ENCODE data around the gene IYD. TPM values are rescaled to one million over a fixed set of nuclear protein-coding genes. Genes with fewer than 3 reads are reported as not detected.

IYD gene
- total RNA-seq, 4 donors from 2014 or later = not detected

- TF ChIP-seq EP300 (IDR thresholded peaks at IDR 0.05) (no peak), POLR2A (IDR thresholded peaks at IDR 0.05; ENCODE audit: low read depth) (no peak), POLR2AphosphoS5 (IDR thresholded peaks at IDR 0.05) (no peak)
- TF ChIP-seq, protein P1, sequence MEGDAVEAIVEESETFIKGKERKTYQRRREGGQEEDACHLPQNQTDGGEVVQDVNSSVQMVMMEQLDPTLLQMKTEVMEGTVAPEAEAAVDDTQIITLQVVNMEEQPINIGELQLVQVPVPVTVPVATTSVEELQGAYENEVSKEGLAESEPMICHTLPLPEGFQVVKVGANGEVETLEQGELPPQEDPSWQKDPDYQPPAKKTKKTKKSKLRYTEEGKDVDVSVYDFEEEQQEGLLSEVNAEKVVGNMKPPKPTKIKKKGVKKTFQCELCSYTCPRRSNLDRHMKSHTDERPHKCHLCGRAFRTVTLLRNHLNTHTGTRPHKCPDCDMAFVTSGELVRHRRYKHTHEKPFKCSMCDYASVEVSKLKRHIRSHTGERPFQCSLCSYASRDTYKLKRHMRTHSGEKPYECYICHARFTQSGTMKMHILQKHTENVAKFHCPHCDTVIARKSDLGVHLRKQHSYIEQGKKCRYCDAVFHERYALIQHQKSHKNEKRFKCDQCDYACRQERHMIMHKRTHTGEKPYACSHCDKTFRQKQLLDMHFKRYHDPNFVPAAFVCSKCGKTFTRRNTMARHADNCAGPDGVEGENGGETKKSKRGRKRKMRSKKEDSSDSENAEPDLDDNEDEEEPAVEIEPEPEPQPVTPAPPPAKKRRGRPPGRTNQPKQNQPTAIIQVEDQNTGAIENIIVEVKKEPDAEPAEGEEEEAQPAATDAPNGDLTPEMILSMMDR (IDR thresholded peaks at IDR 0.05) = no peak
Observed at GRCh38 chr6:150366118-150366778, 2.6 kb upstream of the IYD start.

GRCh38 chr6:150369408-150369807 is 596 bp downstream of the IYD start:
- Histone ChIP-seq H3K27ac (replicated peaks in 1 of 4) (no peak overlapping the region), H3K36me3 (no peaks in the 10 kb centered on the region), H3K9me3 (no peaks in the 10 kb centered on the region), H3K4me3 (no peak overlapping the region), H3K27me3 (no peaks in the 10 kb centered on the region), H3K4me1 (peaks cover 0 to 10% (median 10%) of the 10 kb centered on the region in 4 donors)
- intact Hi-C loops (cut with DNase I) = no loop called here
- no peak for TF ChIP-seq POLR2A (IDR thresholded peaks at IDR 0.05; ENCODE audit: low read depth)
- no peak for TF ChIP-seq POLR2AphosphoS5 (IDR thresholded peaks at IDR 0.05)
- no peak for TF ChIP-seq EP300 (IDR thresholded peaks at IDR 0.05)
- TF ChIP-seq, protein P1 (IDR thresholded peaks at IDR 0.05) = no peak
- 74% methylated on average over 2 of the region's 2 CpGs for WGBS
- DNase-seq (ENCODE audit: extremely low spot score) = peak; percentile 21

More at GRCh38 chr6:150366118-150366778, 2.6 kb upstream of the IYD start:
- H3K27ac ChIP-seq (replicated peaks in 1 of 4) = no peak overlapping the region
- no peaks in the 10 kb centered on the region for H3K27me3 ChIP-seq
- 85% methylated on average over 7 of the region's 7 CpGs for WGBS
- H3K4me1 ChIP-seq = no peaks in the 10 kb centered on the region
- intact Hi-C loops (cut with DNase I) = no loop called here
- peak; percentile 24 for DNase-seq (ENCODE audit: extremely low spot score)
- H3K36me3 ChIP-seq = no peaks in the 10 kb centered on the region
- no peaks in the 10 kb centered on the region for H3K9me3 ChIP-seq
- H3K4me3 ChIP-seq = no peak overlapping the region

DNA sequence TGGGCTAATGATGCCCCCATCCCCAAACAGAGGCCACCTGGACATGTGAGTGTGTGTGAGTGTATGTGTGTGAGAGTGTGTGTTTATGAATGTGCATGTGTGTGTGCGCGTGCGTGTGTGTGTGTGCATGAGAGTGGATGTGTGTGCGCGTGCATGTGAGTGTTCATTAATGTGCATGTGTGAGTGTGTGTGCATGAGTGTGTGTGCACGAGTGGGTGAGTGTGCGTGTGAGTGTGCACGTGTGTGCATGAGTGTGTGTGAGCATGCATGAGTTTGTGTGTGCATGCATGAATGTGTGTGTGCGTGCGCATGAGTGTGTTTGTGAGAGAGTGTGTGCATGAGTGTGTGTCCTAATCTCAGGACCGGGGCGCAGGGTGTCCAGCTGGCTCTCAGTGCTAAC is 1.3 kb downstream of the IYD start:
- TF ChIP-seq, protein P1 (IDR thresholded peaks at IDR 0.05) = no peak
- no peak for TF ChIP-seq POLR2A (IDR thresholded peaks at IDR 0.05; ENCODE audit: low read depth)
- no peak for TF ChIP-seq POLR2AphosphoS5 (IDR thresholded peaks at IDR 0.05)
- TF ChIP-seq EP300 (IDR thresholded peaks at IDR 0.05) = no peak
- no peak overlapping the region for H3K27ac ChIP-seq (replicated peaks in 1 of 4)
- intact Hi-C loops (cut with DNase I) = no loop called here
- no peaks in the 10 kb centered on the region for H3K27me3 ChIP-seq
- H3K36me3 ChIP-seq = no peaks in the 10 kb centered on the region
- peak; percentile 68 for DNase-seq (ENCODE audit: extremely low spot score)
- 81% methylated on average over 12 of the region's 12 CpGs for WGBS
- no peaks in the 10 kb centered on the region for H3K9me3 ChIP-seq
- no peak overlapping the region for H3K4me3 ChIP-seq
- H3K4me1 ChIP-seq = peaks cover 0 to 10% (median 10%) of the 10 kb centered on the region in 4 donors

- TF ChIP-seq EP300 (IDR thresholded peaks at IDR 0.05) (no peak), POLR2AphosphoS5 (IDR thresholded peaks at IDR 0.05) (no peak), POLR2A (IDR thresholded peaks at IDR 0.05; ENCODE audit: low read depth) (no peak)
- TF ChIP-seq, protein P1 (IDR thresholded peaks at IDR 0.05) = no peak
- H3K9me3 ChIP-seq = no peaks in the 10 kb centered on the region
- 94% methylated on average over 2 of the region's 2 CpGs for WGBS
- no peaks in the 10 kb centered on the region for H3K36me3 ChIP-seq
- no peaks in the 10 kb centered on the region for H3K27me3 ChIP-seq
- intact Hi-C loops (cut with DNase I) = no loop called here
- H3K4me1 ChIP-seq = peaks cover 0 to 10% (median 10%) of the 10 kb centered on the region in 4 donors
- DNase-seq (ENCODE audit: extremely low spot score) = peak; percentile 45
- no peak overlapping the region for H3K4me3 ChIP-seq
- no peak overlapping the region for H3K27ac ChIP-seq (replicated peaks in 1 of 4)
Observed at GRCh38 chr6:150371356-150371755, 2.5 kb downstream of the IYD start.
